Natural killer cell (primary cell): ENCODE results near the gene FHIT. TPM values are rescaled to one million over a fixed set of nuclear protein-coding genes. Genes with fewer than 3 reads are reported as not detected.

ENCODE experiments used
- ATAC-seq, 3 donors: fragments of 150-1000 bp in 2 of 3; fragments of 200-7000 bp in 1 of 3; cut with Tn5 transposase; 1 replicate in 1 of 3; 2 replicates in 2 of 3; pipeline ENCODE4 v1.10.0; 2021; ENCODE audit warnings: mild to moderate bottlenecking in 2 of 3, moderate library complexity in 2 of 3
- DNase-seq, 2 donors: peaks; one replicate each; pipeline versions ENCODE4 v3.0.0 to v3.0.0-alpha.2; 2013 to 2021; ENCODE audit warnings: mixed read lengths in 1 of 2
- H3K27ac ChIP-seq: one replicate; pipeline ENCODE4 v1.5.1; 2013; ENCODE audit warnings: mild to moderate bottlenecking, low read length
- H3K27me3 ChIP-seq: one replicate; pipeline ENCODE4 v1.6.1; 2013; ENCODE audit warnings: low read length; ENCODE audit not compliant: control insufficient read depth, insufficient read depth
- H3K36me3 ChIP-seq: one replicate; pipeline ENCODE4 v1.6.1; 2013; ENCODE audit warnings: low read length; ENCODE audit not compliant: control insufficient read depth, insufficient read depth
- H3K4me1 ChIP-seq: one replicate; pipeline ENCODE4 v1.6.1; 2013; ENCODE audit warnings: low read length; ENCODE audit not compliant: control insufficient read depth, insufficient read depth
- H3K4me3 ChIP-seq: one replicate; pipeline ENCODE4 v1.5.1; 2013; ENCODE audit warnings: low read length
- H3K9me3 ChIP-seq: one replicate; pipeline ENCODE4 v1.6.1; 2013; ENCODE audit warnings: low read length; ENCODE audit not compliant: control insufficient read depth, insufficient read depth
- H3K27ac Mint-ChIP-seq, 2 donors: one replicate each; pipeline ENCODE4 v1.8.0; 2022; ENCODE audit warnings: mild to moderate bottlenecking in 2 of 2, mixed read lengths in 2 of 2, moderate library complexity in 1 of 2
- H3K27me3 Mint-ChIP-seq, 2 donors: one replicate each; pipeline ENCODE4 v1.8.0; 2022; ENCODE audit warnings: low read depth in 2 of 2, mixed read lengths in 2 of 2
- H3K36me3 Mint-ChIP-seq: one replicate; pipeline ENCODE4 v1.8.0; 2022; ENCODE audit warnings: mixed read lengths
- H3K4me1 Mint-ChIP-seq, 2 donors: one replicate each; pipeline ENCODE4 v1.8.0; 2022; ENCODE audit warnings: mixed read lengths in 2 of 2
- H3K4me3 Mint-ChIP-seq: one replicate; pipeline ENCODE4 v1.8.0; 2022; ENCODE audit warnings: mild to moderate bottlenecking, moderate library complexity, mixed read lengths
- H3K9me3 Mint-ChIP-seq, 2 donors: one replicate each; pipeline ENCODE4 v1.8.0; 2022; ENCODE audit warnings: mixed read lengths in 2 of 2
- CTCF ChIP-seq: fragments of 200-600 bp; IDR thresholded peaks from one replicate; pipeline ENCODE4 v1.8.0; 2022; ENCODE audit warnings: antibody characterized with exemption
- WGBS: methylation state at CpG from one replicate; pipeline ENCODE4 v1.1.7; 2013; ENCODE audit warnings: missing lambda C conversion rate; ENCODE audit not compliant: insufficient coverage; 5-methylcytosine and 5-hydroxymethylcytosine counted together
- intact Hi-C: fragments of 100-400 bp; cut with micrococcal nuclease; formaldehyde crosslinking; loops from one replicate; pipeline ENCODE4 v1.14.2; 2022
- total RNA-seq, 4 donors: library from RNA; stranded (reverse); fragments of 120-200 nt in 1 of 4; gene quantifications; one replicate each; pipeline versions ENCODE4 v1.2.3 to v1.2.4, GENCODE V29; 2013 to 2022

FHIT gene
- total RNA-seq, 3 donors from 2014 or later (not counting 1 experiment from before 2014, with no cell fraction given) = 2.7 to 6.1 (median 3.3) TPM

- H3K9me3 Mint-ChIP-seq = peaks cover 0 to 2% of the 10 kb centered on the region in 2 donors
- peak overlapping the region; percentile 65 for H3K4me3 Mint-ChIP-seq
- H3K36me3 Mint-ChIP-seq = no peaks in the 10 kb centered on the region
- H3K9me3 ChIP-seq = peaks cover 7% of the 10 kb centered on the region
- ATAC-seq = peak; percentile 75 to 92 (median 91)
- H3K36me3 ChIP-seq = no peaks in the 10 kb centered on the region
- intact Hi-C loops = loop anchor here (1.0 to 10.0 kb wide), 4 partner anchors 47 to 565 kb away; no protein-coding TSS in a partner anchor
- H3K4me1 Mint-ChIP-seq = peaks cover 44 to 54% of the 10 kb centered on the region in 2 donors
- H3K4me3 ChIP-seq = no peak overlapping the region
- no peak for TF ChIP-seq CTCF
- H3K27me3 ChIP-seq = no peaks in the 10 kb centered on the region
- WGBS = 17% methylated on average over 1 of the region's 2 CpGs
- H3K27ac Mint-ChIP-seq = peak overlapping the region; percentile 83 to 89
- no peaks in the 10 kb centered on the region for H3K27me3 Mint-ChIP-seq
- peak overlapping the region; percentile 70 for H3K27ac ChIP-seq
- peaks cover 21% of the 10 kb centered on the region for H3K4me1 ChIP-seq
- DNase-seq = peak; percentile 36 to 81
These were observed 1233.6 kb downstream of the FHIT start for GRCh38 chr3:60017631-60018030.

- Mint-ChIP-seq H3K4me1 (peaks cover 67 to 75% of the 10 kb centered on the region in 2 donors), H3K27me3 (no peaks in the 10 kb centered on the region), H3K4me3 (peak overlapping the region; percentile 33), H3K9me3 (peaks cover 2 to 5% of the 10 kb centered on the region in 2 donors), H3K27ac (peak overlapping the region; percentile 37 to 89), H3K36me3 (peaks cover 7% of the 10 kb centered on the region)
- intact Hi-C loops = loop anchor here (5.0 to 10.0 kb wide), 3 partner anchors 58 to 563 kb away; no protein-coding TSS in a partner anchor
- Histone ChIP-seq H3K9me3 (peaks cover 7% of the 10 kb centered on the region), H3K27me3 (no peaks in the 10 kb centered on the region), H3K4me3 (no peak overlapping the region), H3K27ac (no peak overlapping the region), H3K36me3 (no peaks in the 10 kb centered on the region), H3K4me1 (peaks cover 37% of the 10 kb centered on the region)
- 74% methylated on average over 5 of the region's 6 CpGs for WGBS
- TF ChIP-seq CTCF = no peak
- ATAC-seq (no peak), DNase-seq (no peak)
These were observed 1236.1 kb downstream of the FHIT start for GRCh38 chr3:60015032-60015705.

DNA sequence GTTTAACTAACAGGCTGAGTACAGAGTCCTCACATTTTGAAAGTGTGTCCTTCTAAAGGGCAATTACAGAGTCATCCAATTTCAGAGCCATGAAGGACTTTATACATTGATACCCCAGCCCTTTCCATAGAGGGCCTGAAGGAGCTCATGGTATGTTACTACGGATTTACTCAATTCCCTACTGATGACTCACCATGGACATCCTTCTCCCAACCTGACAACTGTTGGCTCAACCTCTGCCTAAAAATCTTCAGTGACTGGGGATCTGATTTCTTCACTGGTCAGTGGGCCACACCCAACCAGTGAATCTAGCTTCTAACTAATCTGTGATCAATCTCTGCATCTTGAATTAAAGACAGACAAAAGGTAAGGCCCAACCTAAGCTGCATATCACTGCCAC is 1238.0 kb downstream of the FHIT start:
- H3K36me3 ChIP-seq = no peaks in the 10 kb centered on the region
- DNase-seq = no peak
- intact Hi-C loops = loop anchor here (10.0 kb wide), 1 partner anchor 152 kb away; no protein-coding TSS in a partner anchor
- peaks cover 2 to 5% of the 10 kb centered on the region in 2 donors for H3K9me3 Mint-ChIP-seq
- no peaks in the 10 kb centered on the region for H3K27me3 ChIP-seq
- peaks cover 7% of the 10 kb centered on the region for H3K36me3 Mint-ChIP-seq
- ATAC-seq = no peak
- H3K27ac Mint-ChIP-seq = peak overlapping the region; percentile 31 to 99
- WGBS = 100% methylated on average over 1 of the region's 1 CpG
- H3K9me3 ChIP-seq = peaks cover 4% of the 10 kb centered on the region
- peaks cover 33% of the 10 kb centered on the region for H3K4me1 ChIP-seq
- no peak overlapping the region for H3K4me3 Mint-ChIP-seq
- H3K4me3 ChIP-seq = no peak overlapping the region
- H3K27ac ChIP-seq = no peak overlapping the region
- no peaks in the 10 kb centered on the region for H3K27me3 Mint-ChIP-seq
- TF ChIP-seq CTCF = no peak
- peaks cover 73 to 83% of the 10 kb centered on the region in 2 donors for H3K4me1 Mint-ChIP-seq
